ENCODE data around the gene MOB3A. TPM values are rescaled to one million over a fixed set of nuclear protein-coding genes. Genes with fewer than 3 reads are reported as not detected.
"Not testable (repeated sequence)": the region's sequence is repeated elsewhere in the genome, so short reads cannot be mapped to it uniquely, and the experiment has no call there.

Gene MOB3A
- total RNA-seq, 1 donor: 34.0 TPM

GRCh38 chr19:2097886-2098327 is 1.8 kb upstream of the MOB3A start:
- no peak for DNase-seq (ENCODE audit: insufficient read length, low spot score, missing footprints)
- H3K4me3 ChIP-seq (ENCODE audit: insufficient read depth, low read length): no peak overlapping the region

GRCh38 chr19:2097203-2097885 is 1.2 kb upstream of the MOB3A start:
- H2AFZ ChIP-seq (ENCODE audit: low read length): no peak overlapping the region
- H4K20me1 ChIP-seq (ENCODE audit: insufficient read depth, low read length): peaks cover 34% of the 10 kb centered on the region
- peak overlapping the region; percentile 92 for H3K4me2 ChIP-seq (ENCODE audit: insufficient read depth, low read length)
- peaks cover 51% of the 10 kb centered on the region for H3K79me2 ChIP-seq (ENCODE audit: insufficient read depth, low read length)
- no peak for DNase-seq (ENCODE audit: insufficient read length, low spot score, missing footprints)
- H3K27ac ChIP-seq (ENCODE audit: low read depth, low read length): no peak overlapping the region
- H3K27me3 ChIP-seq (ENCODE audit: insufficient read depth, low read length): no peaks in the 10 kb centered on the region
- TF ChIP-seq CTCF (IDR thresholded peaks at IDR 0.05; ENCODE audit: extremely low read depth, low read depth, low read length): no peak
- peaks cover 17% of the 10 kb centered on the region for H3K4me1 ChIP-seq (ENCODE audit: insufficient read depth, low read length)
- H3K4me3 ChIP-seq (ENCODE audit: insufficient read depth, low read length): peak overlapping the region; percentile 71
- H3K36me3 ChIP-seq (ENCODE audit: insufficient read depth, low read length): peaks cover 32% of the 10 kb centered on the region
- H3K9me3 ChIP-seq (ENCODE audit: low read depth, low read length): no peaks in the 10 kb centered on the region

More at GRCh38 chr19:2097886-2098327, 1.8 kb upstream of the MOB3A start:
- Histone ChIP-seq H2AFZ (ENCODE audit: low read length) (no peak overlapping the region), H3K27me3 (ENCODE audit: insufficient read depth, low read length) (no peaks in the 10 kb centered on the region), H3K36me3 (ENCODE audit: insufficient read depth, low read length) (peaks cover 30% of the 10 kb centered on the region), H3K9me3 (ENCODE audit: low read depth, low read length) (no peaks in the 10 kb centered on the region), H3K27ac (ENCODE audit: low read depth, low read length) (no peak overlapping the region), H3K4me2 (ENCODE audit: insufficient read depth, low read length) (no peak overlapping the region), H3K4me1 (ENCODE audit: insufficient read depth, low read length) (peaks cover 16% of the 10 kb centered on the region), H3K79me2 (ENCODE audit: insufficient read depth, low read length) (peaks cover 50% of the 10 kb centered on the region), H4K20me1 (ENCODE audit: insufficient read depth, low read length) (peaks cover 36% of the 10 kb centered on the region)
- TF ChIP-seq CTCF (IDR thresholded peaks at IDR 0.05; ENCODE audit: extremely low read depth, low read depth, low read length): no peak

GRCh38 chr19:2096480-2097202 is 515 bp upstream of the MOB3A start, which contains the start of gene IZUMO4:
TSS of gene IZUMO4 (plus strand) at chr19:2096915. CDS start at chr19:2096946, 31 bp downstream.
- H3K4me2 ChIP-seq (ENCODE audit: insufficient read depth, low read length): peak within 1 kb of the TSS; percentile 92
- H3K36me3 ChIP-seq (ENCODE audit: insufficient read depth, low read length): peaks cover 28% of the 10 kb centered on the region
- H4K20me1 ChIP-seq (ENCODE audit: insufficient read depth, low read length): peaks cover 30% of the 10 kb centered on the region
- TF ChIP-seq CTCF (IDR thresholded peaks at IDR 0.05; ENCODE audit: extremely low read depth, low read depth, low read length): peak; percentile 28
- peak within 1 kb of the TSS; percentile 90 for H3K4me3 ChIP-seq (ENCODE audit: insufficient read depth, low read length)
- no peaks in the 10 kb centered on the region for H3K9me3 ChIP-seq (ENCODE audit: low read depth, low read length)
- no peaks in the 10 kb centered on the region for H3K27me3 ChIP-seq (ENCODE audit: insufficient read depth, low read length)
- DNase-seq (ENCODE audit: insufficient read length, low spot score, missing footprints): peak; percentile 100
- H3K79me2 ChIP-seq (ENCODE audit: insufficient read depth, low read length): peaks cover 50% of the 10 kb centered on the region
- peak within 1 kb of the TSS; percentile 47 for H2AFZ ChIP-seq (ENCODE audit: low read length)
- peaks cover 19% of the 10 kb centered on the region for H3K4me1 ChIP-seq (ENCODE audit: insufficient read depth, low read length)
- H3K27ac ChIP-seq (ENCODE audit: low read depth, low read length): peak within 1 kb of the TSS; percentile 77

- not testable (repeated sequence) for H3K27me3 ChIP-seq (ENCODE audit: insufficient read depth, low read length); H2AFZ ChIP-seq (ENCODE audit: low read length); H3K36me3 ChIP-seq (ENCODE audit: insufficient read depth, low read length); H3K9me3 ChIP-seq (ENCODE audit: low read depth, low read length); H3K27ac ChIP-seq (ENCODE audit: low read depth, low read length); H3K4me3 ChIP-seq (ENCODE audit: insufficient read depth, low read length); H3K4me2 ChIP-seq (ENCODE audit: insufficient read depth, low read length); DNase-seq (ENCODE audit: insufficient read length, low spot score, missing footprints)
- Histone ChIP-seq H4K20me1 (ENCODE audit: insufficient read depth, low read length) (peaks cover 22% of the 10 kb centered on the region), H3K4me1 (ENCODE audit: insufficient read depth, low read length) (peaks cover 43% of the 10 kb centered on the region), H3K79me2 (ENCODE audit: insufficient read depth, low read length) (peaks cover 67% of the 10 kb centered on the region)
Measured at GRCh38 chr19:2091926-2092525, 4.1 kb downstream of the MOB3A start.
